Activated naive CD8-positive, alpha-beta T cell treated with anti-CD3 and anti-CD28 coated beads for 36 hours (primary cell): Measurements from ENCODE around the gene SLC51B. TPM values are rescaled to one million over a fixed set of nuclear protein-coding genes. Genes with fewer than 3 reads are reported as not detected.

Source experiments
- total RNA-seq, 2 experiments: library from RNA; stranded (reverse); gene quantifications; one replicate each; pipeline ENCODE4 v1.2.3, GENCODE V29; 2021

SLC51B gene
- total RNA-seq, 2 experiments from 2014 or later = not detected

Other genes starting within 250 kb of the SLC51B start
- 10 to 100 TPM; 27.3 to 30.4 TPM for gene PIF1, start 219.7 kb upstream of the SLC51B start, total RNA-seq
- gene PLEKHO2, start 203.5 kb upstream of the SLC51B start, total RNA-seq = 1 to 10 TPM; 6.8 to 7.8 TPM
- 1 to 10 TPM; 2.8 to 2.9 TPM for gene ANKDD1A, start 133.5 kb upstream of the SLC51B start, total RNA-seq
- 10 to 100 TPM; 69.2 to 73.3 TPM for gene SPG21, start 55.5 kb upstream of the SLC51B start, total RNA-seq
- gene MTFMT, start 15.7 kb upstream of the SLC51B start, total RNA-seq = 10 to 100 TPM; 26.8 to 28.3 TPM
- gene RASL12, start 22.6 kb downstream of the SLC51B start, total RNA-seq = not detected
- not detected for gene KBTBD13, start 31.4 kb downstream of the SLC51B start, total RNA-seq
- 1 to 10 TPM; 2.2 to 2.7 TPM for gene UBAP1L, start 69.8 kb downstream of the SLC51B start, total RNA-seq
- 10 to 100 TPM; 33.1 to 34.3 TPM for gene PDCD7, start 88.4 kb downstream of the SLC51B start, total RNA-seq
- gene CLPX, start 140.0 kb downstream of the SLC51B start, total RNA-seq = 10 to 100 TPM; 70.6 to 74.9 TPM
- gene CILP, start 166.1 kb downstream of the SLC51B start, total RNA-seq = not detected
- 10 to 100 TPM; 15.5 to 16.4 TPM for gene PARP16, start 241.5 kb downstream of the SLC51B start, total RNA-seq